ENCODE data around the gene ZNF580. TPM values are rescaled to one million over a fixed set of nuclear protein-coding genes. Genes with fewer than 3 reads are reported as not detected.

Gene ZNF580
- total RNA-seq, 1 donor from 2014 or later = 2.0 TPM

DNA sequence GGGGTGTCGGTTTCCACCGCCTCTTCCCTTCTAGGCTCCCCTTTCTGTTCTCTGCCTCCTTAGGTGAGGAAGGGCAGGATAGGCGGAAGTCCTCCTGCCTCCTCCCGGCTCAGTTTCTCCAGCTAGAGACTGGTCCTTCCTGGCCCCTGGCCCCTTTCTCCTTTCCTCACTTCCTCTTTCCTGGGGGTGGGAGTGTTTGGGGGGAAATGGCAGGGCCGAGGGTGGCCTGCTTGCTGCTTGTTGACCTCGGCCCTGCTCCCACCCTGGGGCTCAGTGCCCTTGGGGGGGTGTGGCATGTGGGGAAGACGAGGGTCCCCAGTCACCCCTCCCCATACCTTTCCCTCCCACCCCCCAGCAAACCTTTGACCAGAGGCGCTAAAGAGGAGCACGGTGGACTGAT lies 19.0 kb downstream of the ZNF580 start:
- no peak for DNase-seq (ENCODE audit: low read depth in 2 of 2)

DNA sequence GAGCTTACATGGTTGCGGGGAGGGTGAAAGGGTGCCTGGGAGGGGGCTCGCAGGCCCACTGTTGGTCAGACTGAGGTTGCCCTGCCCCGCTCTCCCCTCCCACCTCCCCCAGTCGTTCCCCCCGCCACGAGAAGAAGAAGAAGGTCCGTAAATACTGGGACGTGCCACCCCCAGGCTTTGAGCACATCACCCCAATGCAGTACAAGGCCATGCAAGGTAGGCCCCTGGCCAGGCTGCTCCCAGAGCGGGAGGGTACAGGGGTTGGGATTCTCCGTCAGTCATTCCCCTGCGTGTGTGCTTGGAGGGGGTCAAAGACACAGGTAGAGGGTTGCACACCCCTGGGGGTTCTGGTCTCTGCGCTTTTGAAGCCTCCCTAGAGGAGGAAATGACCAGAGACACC lies 19.6 kb downstream of the ZNF580 start:
- DNase-seq (ENCODE audit: low read depth in 2 of 2) = no peak

DNA sequence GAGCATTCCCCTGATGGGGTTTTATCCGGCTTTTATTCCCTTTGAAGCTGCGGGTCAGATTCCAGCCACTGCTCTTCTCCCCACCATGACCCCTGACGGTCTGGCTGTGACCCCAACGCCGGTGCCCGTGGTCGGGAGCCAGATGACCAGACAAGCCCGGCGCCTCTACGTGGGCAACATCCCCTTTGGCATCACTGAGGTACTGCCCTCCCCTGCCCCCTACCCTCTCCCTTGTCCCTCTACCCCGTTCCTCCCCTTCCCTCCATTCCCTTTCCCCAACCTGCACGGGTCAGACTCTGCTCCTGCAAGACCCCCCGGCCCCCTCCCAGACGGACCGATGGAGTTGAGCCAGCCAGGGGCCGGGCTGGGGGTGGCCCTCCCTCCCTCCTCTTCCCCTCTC lies 20.2 kb downstream of the ZNF580 start:
- no peak for DNase-seq (ENCODE audit: low read depth in 2 of 2)

DNA sequence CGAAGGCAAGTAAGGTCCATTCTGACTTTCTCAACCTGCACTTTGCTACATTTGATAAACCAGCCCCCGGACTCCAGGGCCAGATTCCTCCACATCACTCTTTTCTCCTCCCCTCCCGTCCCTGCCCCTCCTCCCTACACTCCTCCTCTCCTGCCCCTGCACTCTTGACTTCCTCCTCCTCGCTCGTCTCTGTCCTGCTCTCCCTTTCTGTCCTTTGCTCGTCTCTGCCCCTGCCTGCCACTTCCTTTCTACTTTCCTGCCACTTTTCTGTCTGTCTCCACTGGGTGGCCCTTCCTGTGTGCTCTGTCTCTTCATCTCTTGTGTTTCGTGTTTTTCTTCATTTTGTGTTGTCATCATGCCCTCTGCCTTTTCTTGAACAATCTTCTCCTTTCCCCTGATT lies 21.0 kb downstream of the ZNF580 start:
- DNase-seq (ENCODE audit: low read depth in 2 of 2) = no peak

DNA sequence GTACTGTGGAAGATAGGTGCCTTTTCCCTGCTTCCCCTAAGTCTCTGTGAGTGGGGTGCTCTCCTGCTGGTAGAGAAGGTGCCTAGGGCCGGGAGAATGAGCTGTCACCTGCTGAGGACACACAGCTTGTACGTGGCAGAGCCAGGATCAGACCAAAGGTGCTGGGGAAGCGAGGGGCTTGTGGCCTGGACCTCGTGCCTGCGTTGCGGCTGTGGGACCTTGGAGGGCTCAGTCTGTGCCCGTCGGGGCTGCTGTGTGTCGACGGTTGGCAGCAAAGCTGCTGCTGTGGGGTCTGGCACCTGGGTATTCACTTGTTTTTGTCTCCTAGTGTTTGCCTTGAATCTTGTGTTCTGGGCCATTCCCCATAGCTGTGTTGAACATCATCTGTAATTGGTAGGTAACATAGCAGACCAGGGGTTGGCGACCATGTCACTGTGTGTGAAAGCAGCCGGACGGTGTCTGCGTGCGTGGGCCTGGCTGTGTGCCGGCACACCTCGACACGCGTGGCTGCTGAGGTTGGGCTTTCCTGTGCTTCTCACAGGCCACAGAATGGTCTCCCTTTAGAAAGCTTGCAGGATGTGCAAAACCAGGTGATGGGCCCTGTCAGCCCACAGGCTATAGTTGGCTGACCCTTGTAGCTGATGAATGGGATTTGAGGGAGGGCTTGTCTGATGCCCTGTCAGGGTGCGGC lies 23.2 kb downstream of the ZNF580 start:
- DNase-seq (ENCODE audit: low read depth in 2 of 2) = no peak

DNA sequence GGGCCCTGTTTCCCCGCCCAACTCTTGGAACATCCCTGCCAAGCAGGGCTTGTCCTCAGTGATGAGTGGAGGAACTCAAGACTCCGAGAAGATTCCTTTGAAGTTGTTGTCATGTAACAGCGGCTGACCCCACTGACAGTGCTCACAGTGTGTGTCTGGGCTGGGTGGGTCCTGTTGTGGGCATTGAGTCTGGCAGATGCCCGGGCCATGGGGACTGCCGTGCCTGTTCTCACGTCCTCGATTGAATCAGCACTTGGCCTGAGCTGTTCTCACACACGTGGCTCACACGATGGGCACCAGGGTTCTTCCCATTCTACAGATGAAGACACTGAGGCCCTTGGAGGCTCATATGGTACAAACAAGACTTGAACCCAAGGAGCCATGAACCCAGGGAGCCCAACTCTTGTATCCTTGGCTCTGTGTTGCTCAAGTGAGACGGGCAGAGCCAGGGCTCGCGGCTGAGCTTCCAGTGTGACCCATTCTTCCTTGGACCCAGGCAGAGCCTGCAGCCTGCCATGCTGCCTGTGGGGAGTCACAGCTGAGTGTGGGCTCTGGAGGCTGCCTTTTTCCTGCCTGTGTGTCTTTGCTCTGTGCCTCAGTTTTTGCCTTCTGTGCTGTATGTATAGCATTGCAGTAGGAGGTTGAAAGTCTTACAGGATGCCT lies 25.7 kb downstream of the ZNF580 start:
- DNase-seq (ENCODE audit: low read depth in 2 of 2) = no peak

DNA sequence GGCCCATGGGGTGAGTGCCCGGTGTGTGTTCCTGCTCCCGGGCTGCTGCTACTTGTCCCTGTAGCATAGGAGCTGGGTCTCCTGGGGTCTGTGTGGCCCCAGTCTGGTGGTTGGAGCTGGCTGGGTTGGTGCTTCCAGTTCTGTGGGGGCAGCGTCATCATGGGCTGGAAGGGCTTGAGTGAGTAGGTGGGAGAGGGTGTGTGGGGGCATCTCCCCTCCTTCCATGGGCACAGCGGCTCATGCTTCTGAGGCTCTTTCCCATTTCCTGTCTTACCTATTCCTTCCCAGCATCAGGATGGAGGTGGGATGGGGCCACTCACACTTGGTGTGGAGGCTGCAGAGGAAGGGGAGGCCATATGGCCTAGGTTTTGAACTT lies 26.2 kb downstream of the ZNF580 start:
- DNase-seq (ENCODE audit: low read depth in 2 of 2) = no peak

DNA sequence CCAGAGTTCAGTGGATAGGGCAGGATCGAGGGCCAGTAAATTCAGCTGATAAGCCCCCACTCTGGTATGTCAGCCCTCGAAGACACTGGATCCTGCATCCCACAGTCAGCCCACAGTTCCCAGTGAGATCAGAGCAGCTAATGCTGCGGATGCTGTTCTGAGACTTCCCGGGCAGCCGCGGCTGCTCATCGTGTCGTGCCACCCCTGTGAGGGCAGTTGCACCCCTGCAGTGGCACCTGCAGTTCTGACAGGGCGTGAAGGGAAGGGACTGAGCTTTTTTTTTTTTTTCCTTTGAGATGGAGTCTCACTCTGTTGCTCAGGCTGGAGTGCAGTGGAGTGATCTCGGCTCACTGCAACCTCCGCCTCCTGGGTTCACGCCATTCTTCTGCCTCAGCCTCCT lies 26.7 kb downstream of the ZNF580 start:
- no peak for DNase-seq (ENCODE audit: low read depth in 2 of 2)

DNA sequence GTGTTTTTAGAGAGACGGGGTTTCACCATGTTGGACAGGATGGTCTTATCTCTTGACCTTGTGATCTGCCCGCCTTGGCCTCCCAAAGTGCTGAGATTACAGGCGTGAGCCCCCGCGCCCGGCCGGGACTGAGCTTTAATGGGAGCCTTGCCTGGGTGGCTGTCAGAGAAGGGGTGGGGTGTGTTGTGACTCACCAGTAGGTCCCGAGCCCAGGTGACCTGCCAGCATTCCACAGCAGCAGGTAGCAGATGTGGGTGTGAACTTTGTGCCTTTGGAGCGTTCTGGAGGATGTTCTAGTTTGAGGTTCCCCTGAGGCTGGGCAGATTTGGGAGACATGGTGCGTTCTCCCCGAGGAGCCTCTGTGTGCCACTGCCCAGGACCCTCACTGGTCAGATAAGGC lies 27.2 kb downstream of the ZNF580 start:
- DNase-seq (ENCODE audit: low read depth in 2 of 2) = no peak

DNA sequence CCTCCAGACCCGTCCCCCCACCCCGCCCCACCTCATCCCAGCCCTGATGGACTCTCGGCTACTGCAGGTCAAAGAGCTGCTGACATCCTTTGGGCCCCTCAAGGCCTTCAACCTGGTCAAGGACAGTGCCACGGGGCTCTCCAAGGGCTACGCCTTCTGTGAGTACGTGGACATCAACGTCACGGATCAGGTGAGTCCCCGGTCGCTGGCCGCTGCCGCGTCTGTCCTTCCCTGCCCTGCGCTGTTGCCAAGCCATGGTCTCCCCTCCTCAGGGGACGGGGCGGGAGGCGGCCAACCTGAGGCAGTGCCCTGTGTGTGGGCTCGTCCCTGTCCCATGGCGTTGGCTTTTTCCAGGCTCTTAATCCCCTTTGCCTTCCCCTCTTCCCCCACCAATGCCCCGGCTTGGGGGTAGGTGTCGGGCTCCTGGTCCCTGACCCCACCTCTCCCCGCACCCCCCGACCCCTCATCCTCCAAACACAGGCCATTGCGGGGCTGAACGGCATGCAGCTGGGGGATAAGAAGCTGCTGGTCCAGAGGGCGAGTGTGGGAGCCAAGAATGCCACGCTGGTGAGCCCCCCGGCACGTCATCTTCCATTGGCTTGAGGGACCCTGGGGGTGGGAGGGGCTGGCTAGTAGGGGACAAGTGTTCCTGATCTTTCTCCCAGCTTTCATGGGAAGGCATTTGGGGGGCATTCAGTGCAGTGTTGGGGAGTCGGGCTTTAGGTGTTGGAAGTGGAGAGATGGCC lies 28.0 kb downstream of the ZNF580 start:
- no peak for DNase-seq (ENCODE audit: low read depth in 2 of 2)

DNA sequence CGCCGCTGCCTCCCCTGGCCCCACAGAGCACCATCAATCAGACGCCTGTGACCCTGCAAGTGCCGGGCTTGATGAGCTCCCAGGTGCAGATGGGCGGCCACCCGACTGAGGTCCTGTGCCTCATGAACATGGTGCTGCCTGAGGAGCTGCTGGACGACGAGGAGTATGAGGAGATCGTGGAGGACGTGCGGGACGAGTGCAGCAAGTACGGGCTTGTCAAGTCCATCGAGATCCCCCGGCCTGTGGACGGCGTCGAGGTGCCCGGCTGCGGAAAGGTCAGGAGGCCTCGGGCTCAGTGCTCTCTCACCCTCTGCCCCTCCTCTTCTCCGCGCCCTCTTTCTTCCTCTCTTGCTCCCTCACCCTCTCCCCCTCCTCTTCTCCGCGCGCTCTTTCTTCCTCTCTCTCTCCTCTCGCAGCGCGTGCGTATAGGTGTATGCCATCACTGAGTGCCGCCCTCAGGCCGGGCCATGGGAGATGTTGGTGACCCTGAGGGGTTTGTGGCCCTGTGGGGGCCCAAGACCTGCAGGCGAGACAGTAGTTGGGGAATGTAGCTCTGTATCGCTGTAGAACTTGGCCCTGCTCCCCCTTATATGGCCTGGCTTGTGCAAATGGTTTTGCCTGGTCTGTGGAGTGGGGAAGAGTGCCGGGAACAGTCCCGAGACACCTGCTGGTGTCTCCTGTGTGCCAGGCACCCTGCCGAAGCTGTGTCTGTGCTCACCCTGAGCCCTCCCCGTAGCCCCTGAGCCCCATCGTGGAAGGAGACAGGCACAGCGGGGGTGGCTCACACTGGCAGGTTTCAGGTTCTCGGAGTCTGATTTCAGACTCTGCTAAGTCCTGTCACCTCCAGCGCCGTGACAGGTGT lies 28.8 kb downstream of the ZNF580 start:
- DNase-seq (ENCODE audit: low read depth in 2 of 2) = no peak

DNA sequence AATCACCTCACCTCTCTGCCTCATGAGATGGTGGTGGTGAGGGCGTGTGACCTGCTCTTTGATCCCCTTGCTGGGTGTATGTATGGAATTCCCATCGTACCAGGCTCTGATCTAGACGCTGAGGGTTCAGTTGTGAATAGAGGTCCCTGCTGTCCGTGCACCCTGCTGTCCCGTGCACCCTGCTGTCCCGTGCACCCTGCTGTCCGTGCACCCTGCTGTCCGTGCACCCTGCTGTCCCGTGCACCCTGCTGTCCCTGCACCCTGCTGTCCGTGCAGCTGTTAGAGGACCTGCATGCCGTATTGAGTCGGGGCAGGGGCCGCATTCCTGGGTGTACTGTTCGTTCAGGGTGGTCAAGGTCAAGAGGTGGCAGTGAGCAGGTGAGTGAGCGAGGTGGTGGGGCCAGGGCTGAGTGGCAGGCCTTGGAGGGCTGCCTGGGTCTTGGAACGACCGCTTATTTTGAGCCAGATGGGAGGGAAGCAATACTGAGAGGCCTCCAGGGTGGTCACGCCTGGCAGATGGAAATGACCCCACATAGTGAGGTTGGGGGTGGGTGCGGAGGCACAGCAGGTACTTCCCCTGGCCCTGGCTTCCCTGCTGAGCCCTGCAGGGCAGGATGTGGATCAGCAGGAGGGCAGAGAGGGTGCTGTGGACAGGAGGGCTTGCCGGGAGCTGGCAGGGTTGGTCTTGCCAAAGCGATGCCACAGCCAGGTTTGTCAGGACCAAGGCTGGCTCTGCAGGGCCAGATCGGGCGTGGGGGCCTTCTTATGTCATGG lies 29.7 kb downstream of the ZNF580 start:
- peak; percentile 44 to 49 for DNase-seq (ENCODE audit: low read depth in 2 of 2)

DNA sequence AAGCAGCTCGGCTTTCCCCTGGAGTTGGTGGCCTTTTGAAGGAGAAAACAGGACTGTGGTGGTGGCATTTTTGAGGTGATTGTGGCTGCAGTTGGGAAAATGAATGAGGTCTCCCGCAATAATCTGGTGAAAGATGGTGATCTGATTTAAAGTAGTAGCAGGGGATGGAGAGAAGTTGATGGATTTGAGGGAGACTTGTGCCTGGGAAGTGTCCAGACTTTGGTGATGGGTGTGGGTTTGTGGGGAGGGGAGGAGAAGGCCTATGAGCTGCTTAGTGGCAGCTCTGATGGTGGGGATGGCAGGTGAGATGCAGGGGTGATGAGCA lies 30.2 kb downstream of the ZNF580 start:
- no peak for DNase-seq (ENCODE audit: low read depth in 2 of 2)

DNA sequence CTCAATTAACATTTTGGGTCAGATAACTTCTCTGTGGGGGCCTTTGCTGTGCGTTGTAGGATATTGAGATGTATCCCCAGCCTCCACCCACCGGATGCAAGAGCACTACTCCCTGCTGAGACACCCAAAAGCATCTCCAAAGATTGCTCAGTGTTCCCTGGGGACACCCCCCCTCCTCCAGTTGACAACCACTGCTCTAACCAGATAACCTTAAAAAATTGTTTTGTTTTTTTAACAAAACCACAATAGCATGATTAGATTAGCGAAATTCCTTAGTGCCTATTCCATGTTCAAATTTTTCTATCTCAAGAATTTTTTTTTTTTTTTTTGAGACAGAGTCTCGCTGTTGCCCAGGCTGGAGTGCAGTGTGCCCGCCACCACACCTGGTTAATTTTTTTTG lies 31.6 kb downstream of the ZNF580 start:
- no peak for DNase-seq (ENCODE audit: low read depth in 2 of 2)

DNA sequence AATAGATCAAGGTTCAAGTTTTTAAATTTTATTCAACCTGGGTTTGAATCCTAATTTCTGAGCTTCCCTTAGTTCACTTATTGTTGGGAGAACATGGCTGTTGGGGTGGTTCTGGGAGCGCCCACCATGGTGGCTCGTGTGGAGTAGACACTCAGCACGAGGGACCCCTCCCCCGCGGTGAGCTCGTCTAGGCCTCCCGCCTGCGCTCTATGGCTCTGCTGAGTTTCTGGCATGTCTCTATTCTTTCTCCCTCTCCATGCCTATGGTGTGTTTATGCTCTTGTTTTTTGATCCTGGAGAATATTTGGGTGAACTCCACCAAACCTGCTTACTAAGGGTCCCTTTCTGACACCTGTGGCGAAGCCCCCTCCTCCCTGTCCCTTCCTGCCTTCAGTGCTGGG lies 32.7 kb downstream of the ZNF580 start:
- no peak for DNase-seq (ENCODE audit: low read depth in 2 of 2)

DNA sequence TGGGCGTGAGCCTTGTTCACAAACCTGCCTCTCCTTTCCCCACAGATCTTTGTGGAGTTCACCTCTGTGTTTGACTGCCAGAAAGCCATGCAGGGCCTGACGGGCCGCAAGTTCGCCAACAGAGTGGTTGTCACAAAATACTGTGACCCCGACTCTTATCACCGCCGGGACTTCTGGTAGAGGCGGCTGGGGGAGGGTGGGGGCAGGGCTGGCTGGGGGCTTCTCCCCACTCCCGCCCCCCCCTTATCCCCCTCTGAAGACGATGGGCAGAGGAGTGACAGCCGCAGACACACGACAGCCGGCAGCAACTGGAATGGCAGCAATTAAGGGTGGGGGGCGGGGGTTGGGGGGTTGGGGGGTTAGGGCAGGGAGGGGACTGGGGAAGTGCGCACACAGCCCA lies 33.1 kb downstream of the ZNF580 start:
- DNase-seq (ENCODE audit: low read depth in 2 of 2) = no peak

DNA sequence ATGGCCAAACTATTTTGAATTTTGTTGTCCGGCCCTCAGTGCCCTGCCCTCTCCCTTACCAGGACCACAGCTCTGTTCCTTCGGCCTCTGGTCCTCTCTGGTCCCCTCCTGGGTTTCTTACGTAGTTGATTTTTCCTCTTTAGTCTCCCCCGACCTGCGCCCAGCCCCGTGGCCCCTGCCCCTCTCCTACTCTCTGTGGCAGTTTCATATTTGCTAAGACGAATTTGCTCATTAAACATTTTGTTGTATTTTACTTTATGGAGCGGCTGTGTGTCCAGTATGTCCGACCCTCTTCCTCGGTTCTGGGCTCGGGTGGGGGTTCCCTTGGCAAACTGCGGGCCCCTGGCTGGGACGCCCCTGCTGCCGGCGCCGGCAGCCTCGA lies 33.6 kb downstream of the ZNF580 start:
- DNase-seq (ENCODE audit: low read depth in 2 of 2) = no peak

DNA sequence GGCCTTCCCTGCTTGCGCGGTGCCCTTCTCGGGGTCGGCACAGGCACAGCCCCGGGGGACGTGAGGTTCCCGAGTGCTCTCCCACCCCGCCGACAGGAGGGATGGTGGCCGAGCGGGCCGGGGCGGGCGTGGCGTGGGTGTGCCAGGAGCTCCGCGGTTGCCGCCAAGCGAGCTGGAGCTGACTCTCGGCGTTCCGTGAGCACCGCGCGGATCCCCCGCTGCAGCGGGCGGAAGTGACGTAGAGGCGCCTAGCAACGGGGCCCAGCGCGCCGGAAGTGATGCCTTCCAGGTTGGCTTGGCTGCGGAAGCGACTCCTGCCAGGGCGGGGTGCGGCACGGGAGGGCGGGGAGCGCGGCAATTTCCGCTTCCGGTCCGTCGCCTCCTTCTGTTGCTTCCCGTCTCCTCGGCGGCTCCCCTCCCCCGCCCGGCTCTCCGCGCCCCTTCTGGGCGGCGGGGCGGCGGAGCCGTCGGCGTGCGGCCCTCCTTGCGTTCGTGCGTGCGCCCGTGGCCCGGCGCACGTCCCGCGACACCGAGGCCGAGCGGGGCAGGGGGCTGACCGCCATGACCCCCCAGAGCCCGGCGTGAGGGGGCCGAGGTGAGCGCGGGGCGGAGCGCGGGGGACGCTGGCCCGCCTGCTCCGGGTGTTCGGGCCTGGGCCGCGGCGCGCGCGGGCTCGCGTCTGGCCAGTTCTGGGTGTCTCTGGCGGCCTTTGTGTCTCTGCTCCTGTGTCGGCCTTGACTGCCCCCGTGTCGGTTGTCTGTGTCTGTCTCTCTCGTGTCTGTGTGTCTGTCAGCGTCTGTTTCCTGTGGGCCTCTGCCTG lies 34.2 kb downstream of the ZNF580 start, which contains the start of gene EPN1:
TSS of gene EPN1 (plus strand) at position 386 of the 820 bp plus-strand sequence. CDS start 3,402 bp downstream, outside the sequence.
- DNase-seq (ENCODE audit: low read depth in 2 of 2) = peak; percentile 96

DNA sequence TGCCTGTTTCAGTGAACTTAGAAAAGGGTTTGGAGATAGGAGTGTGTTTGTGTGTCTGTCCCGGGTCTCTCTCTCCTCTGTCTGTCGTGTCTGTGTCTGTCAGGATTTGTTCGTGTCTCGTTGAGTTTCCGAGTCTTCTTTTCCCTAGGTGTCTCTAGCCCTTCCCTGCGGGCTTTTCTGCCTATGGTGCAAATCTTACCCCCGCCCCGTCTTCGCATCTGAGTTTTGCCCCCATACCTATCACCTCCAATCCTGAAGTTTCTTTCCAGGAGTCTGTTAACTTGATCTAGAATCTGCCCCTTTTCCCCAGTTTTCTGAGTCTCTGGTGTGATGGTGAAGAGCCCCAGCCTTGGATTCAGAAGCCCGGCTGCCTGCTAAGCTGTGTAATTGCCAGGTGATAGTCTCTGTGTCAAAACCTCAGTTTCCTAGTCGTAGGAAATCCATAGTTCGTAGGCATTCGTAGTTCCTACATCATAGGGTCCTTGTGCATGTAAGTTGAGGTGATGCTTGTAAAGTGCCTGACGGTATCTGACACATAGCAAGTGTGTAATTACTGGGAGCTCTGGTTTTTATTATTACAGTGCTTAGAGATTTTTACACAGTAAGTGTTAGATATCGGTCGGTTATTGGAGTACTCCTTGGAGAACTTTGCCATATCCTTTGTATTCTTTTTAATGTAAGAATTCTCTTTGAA lies 35.0 kb downstream of the ZNF580 start:
- DNase-seq (ENCODE audit: low read depth in 2 of 2) = peak in 1 of 2 donors; percentile 22

DNA sequence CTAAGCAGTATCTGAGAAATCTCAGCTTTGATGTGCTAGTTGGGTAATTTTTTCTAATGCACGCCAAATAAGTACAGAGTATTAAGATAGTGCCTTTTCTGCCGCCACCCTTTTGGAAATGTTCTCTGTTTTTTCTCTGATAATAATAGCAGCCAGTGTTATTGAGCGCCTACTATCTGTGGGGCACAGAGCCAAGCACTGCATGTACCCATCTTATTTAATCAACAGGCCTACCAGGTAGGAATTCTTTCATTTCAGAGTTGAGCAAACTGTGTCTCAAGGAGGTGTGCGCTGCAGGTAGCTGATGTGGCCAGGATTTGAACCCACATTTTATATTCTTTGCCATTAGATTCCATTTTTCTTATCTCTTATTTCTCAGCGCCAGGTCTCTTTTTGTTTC lies 35.6 kb downstream of the ZNF580 start:
- DNase-seq (ENCODE audit: low read depth in 2 of 2) = peak; percentile 25 to 57

Data from lung microvascular endothelial cell (primary cell).